DOHH2 (cell line): ENCODE results near the gene ACP4.

Source experiments
- CTCF ChIP-seq: fragments of 200-600 bp; sonication (generic); IDR thresholded peaks from one replicate; pipeline ENCODE4 v1.5.1; 2014; ENCODE audit warnings: antibody characterized with exemption, mild to moderate bottlenecking, low read depth, low read length; ENCODE audit not compliant: poor library complexity, severe bottlenecking
- EZH2phosphoT487 ChIP-seq: fragments of 200-600 bp; sonication (generic); IDR thresholded peaks from 2 replicates; pipeline ENCODE4 v1.6.1; 2017; ENCODE audit warnings: borderline replicate concordance, mild to moderate bottlenecking, antibody characterized with exemption, low read length, moderate library complexity, mixed read lengths

GRCh38 chr19:50778906-50779430 is 11.2 kb upstream of the ACP4 start:
- TF ChIP-seq CTCF (no peak), EZH2phosphoT487 (no peak)
